ENCODE data around the gene NPW. TPM values are rescaled to one million over a fixed set of nuclear protein-coding genes. Genes with fewer than 3 reads are reported as not detected.

The NPW gene
- total and polyA plus RNA-seq, 8 donors = 0.55 to 12.4 (median 2.0) TPM; not detected in 4

GRCh38 chr16:1992704-1993317 lies 26.8 kb upstream of the NPW start:
- Histone ChIP-seq H3K4me3 (peak overlapping the region in 2 of 4 donors; percentile 38 to 45), H3K4me1 (peaks cover 27 to 48% (median 43%) of the 10 kb centered on the region in 4 donors), H3K9me3 (no peaks in the 10 kb centered on the region), H3K27me3 (peaks cover 7 to 53% (median 35%) of the 10 kb centered on the region in 3 donors), H3K36me3 (peaks cover 3 to 20% (median 13%) of the 10 kb centered on the region in 4 donors), H3K27ac (peak overlapping the region in 3 of 5 donors; percentile 70 to 73 (median 71))
- intact Hi-C loops (cut with DNase I; ENCODE audit: low total_unique reads) = no loop called here
- WGBS, 5 donors = 53 to 61% (median 56%) methylated on average over 22 to 50 of the region's 50 CpGs
- no peak for DNase-seq
- no peak for TF ChIP-seq POLR2AphosphoS5 (IDR thresholded peaks at IDR 0.05)
- TF ChIP-seq EP300 (IDR thresholded peaks at IDR 0.05) = no peak
- TF ChIP-seq POLR2A (IDR thresholded peaks at IDR 0.05) = no peak
- TF ChIP-seq CTCF (IDR thresholded peaks at IDR 0.05) = no peak

GRCh38 chr16:1993731-1994131 lies 25.9 kb upstream of the NPW start:
- peaks cover 7 to 45% (median 31%) of the 10 kb centered on the region in 3 donors for H3K27me3 ChIP-seq
- TF ChIP-seq POLR2A (IDR thresholded peaks at IDR 0.05) (no peak), CTCF (IDR thresholded peaks at IDR 0.05) (no peak), POLR2AphosphoS5 (IDR thresholded peaks at IDR 0.05) (no peak)

GRCh38 chr16:1997494-1998359 lies 21.9 kb upstream of the NPW start:
- Histone ChIP-seq H3K27ac (peak overlapping the region in 4 of 5 donors; percentile 9 to 53 (median 41)), H3K27me3 (peaks cover 0 to 5% (median 0%) of the 10 kb centered on the region in 3 donors), H3K4me1 (peaks cover 0 to 10% (median 2%) of the 10 kb centered on the region in 4 donors), H3K4me3 (no peak overlapping the region), H3K9me3 (no peaks in the 10 kb centered on the region), H3K36me3 (peaks cover 51 to 70% (median 61%) of the 10 kb centered on the region in 4 donors)
- no peak for DNase-seq
- intact Hi-C loops (cut with DNase I; ENCODE audit: low total_unique reads) = no loop called here
- TF ChIP-seq POLR2A (IDR thresholded peaks at IDR 0.05) (no peak), CTCF (IDR thresholded peaks at IDR 0.05) (no peak), POLR2AphosphoS5 (IDR thresholded peaks at IDR 0.05) (no peak), EP300 (IDR thresholded peaks at IDR 0.05) (no peak)
- WGBS, 5 donors = 72 to 83% (median 79%) methylated on average over 22 to 26 of the region's 26 CpGs

More at GRCh38 chr16:1993731-1994131, 25.9 kb upstream of the NPW start:
- intact Hi-C loops (cut with DNase I; ENCODE audit: low total_unique reads) = no loop called here
- Histone ChIP-seq H3K4me3 (no peak overlapping the region), H3K27ac (no peak overlapping the region), H3K4me1 (peaks cover 27 to 48% (median 41%) of the 10 kb centered on the region in 4 donors), H3K36me3 (peaks cover 12 to 30% (median 22%) of the 10 kb centered on the region in 4 donors), H3K9me3 (no peaks in the 10 kb centered on the region)
- no peak for DNase-seq
- 13 to 59% (median 51%) methylated on average over 1 to 2 of the region's 2 CpGs for WGBS, 5 donors

- Histone ChIP-seq H3K27me3 (no peaks in the 10 kb centered on the region), H3K36me3 (peaks cover 52 to 76% (median 68%) of the 10 kb centered on the region in 4 donors), H3K4me3 (no peak overlapping the region), H3K27ac (peak overlapping the region in 1 of 5 donors; percentile 53), H3K4me1 (peaks cover 0 to 6% (median 4%) of the 10 kb centered on the region in 4 donors), H3K9me3 (no peaks in the 10 kb centered on the region)
- TF ChIP-seq POLR2AphosphoS5 (IDR thresholded peaks at IDR 0.05) = no peak
- 90 to 97% (median 91%) methylated on average over 20 to 27 of the region's 27 CpGs for WGBS, 5 donors
- intact Hi-C loops (cut with DNase I; ENCODE audit: low total_unique reads) = no loop called here
- no peak for DNase-seq
Measured at GRCh38 chr16:1998360-1998835, 21.2 kb upstream of the NPW start.

Data from stomach (tissue), 9 donors.